Spleen (tissue), 7 donors: ENCODE measurements around the gene LTBP2.

ENCODE experiments used
- POLR2A ChIP-seq, 3 donors: fragments of 450-650 bp; IDR thresholded peaks; one replicate each; pipeline ENCODE4 v1.5.1; 2017; ENCODE audit warnings: antibody characterized with exemption in 3 of 3, mild to moderate bottlenecking in 1 of 3
- TF ChIP-seq, protein P1 (sequence below), 11 experiments: fragments of 200-600 bp in 7 of 11; fragments of 450-650 bp in 4 of 11; sonication (generic) in 4 of 11; IDR thresholded peaks in 8 of 11; conservative IDR thresholded peaks in 3 of 11; 1 replicate in 7 of 11; 2 replicates in 4 of 11; pipeline versions ENCODE4 v1.4.0 to v1.8.0; 2016 to 2021; ENCODE audit warnings: antibody characterized with exemption in 11 of 11, inconsistent platforms in 4 of 11, mild to moderate bottlenecking in 1 of 11
- donor health status: DM: no; HTN: no; CAD: no; lungs with moderate emphysema.
- donor health status: DM: no; HTN: no; CAD: no.
- donor health status: DM: no; HTN: no; CAD: no.

DNA sequence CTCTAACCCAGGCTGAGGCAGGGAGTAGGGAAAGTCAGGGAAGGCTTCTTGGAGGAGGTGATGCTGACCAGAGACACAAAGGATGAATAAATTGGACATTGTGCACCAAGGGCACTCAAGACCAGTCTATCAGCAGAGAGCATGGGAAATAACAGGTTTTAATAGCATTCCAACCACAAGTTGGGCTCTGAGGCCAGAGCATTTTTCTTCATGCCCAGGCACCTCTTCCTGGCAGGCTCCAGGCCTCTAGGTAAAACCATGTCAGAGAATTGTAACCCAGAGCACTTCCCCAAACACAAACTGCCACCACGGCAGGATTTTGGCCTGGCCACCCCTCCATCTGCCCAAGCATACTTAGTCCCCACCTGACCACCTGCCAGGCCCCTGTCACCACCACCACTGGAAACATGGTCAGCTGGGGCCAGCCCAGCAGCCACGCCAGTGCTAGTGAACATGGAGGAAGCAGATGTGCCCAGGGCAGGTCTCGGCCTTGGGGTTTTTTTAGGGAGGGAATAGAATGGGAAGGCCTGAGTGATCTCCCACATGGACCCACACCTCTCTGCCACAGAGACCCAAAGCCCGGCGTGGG lies 22.7 kb downstream of the LTBP2 start:
- TF ChIP-seq, protein P1, sequence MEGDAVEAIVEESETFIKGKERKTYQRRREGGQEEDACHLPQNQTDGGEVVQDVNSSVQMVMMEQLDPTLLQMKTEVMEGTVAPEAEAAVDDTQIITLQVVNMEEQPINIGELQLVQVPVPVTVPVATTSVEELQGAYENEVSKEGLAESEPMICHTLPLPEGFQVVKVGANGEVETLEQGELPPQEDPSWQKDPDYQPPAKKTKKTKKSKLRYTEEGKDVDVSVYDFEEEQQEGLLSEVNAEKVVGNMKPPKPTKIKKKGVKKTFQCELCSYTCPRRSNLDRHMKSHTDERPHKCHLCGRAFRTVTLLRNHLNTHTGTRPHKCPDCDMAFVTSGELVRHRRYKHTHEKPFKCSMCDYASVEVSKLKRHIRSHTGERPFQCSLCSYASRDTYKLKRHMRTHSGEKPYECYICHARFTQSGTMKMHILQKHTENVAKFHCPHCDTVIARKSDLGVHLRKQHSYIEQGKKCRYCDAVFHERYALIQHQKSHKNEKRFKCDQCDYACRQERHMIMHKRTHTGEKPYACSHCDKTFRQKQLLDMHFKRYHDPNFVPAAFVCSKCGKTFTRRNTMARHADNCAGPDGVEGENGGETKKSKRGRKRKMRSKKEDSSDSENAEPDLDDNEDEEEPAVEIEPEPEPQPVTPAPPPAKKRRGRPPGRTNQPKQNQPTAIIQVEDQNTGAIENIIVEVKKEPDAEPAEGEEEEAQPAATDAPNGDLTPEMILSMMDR (IDR thresholded peaks at IDR 0.05 in 8 of 11, conservative IDR thresholded peaks at IDR 0.05 in 3 of 11) = no peak
- TF ChIP-seq POLR2A (IDR thresholded peaks at IDR 0.05) = no peak
